Neural progenitor cell (in vitro differentiated cells): ENCODE results near the gene UNC5CL. TPM values are rescaled to one million over a fixed set of nuclear protein-coding genes. Genes with fewer than 3 reads are reported as not detected.

ENCODE experiments used
- DNase-seq: peaks from one replicate; pipeline ENCODE4 v3.0.0-alpha.2; 2016; ENCODE audit warnings: low spot score
- H2AFZ ChIP-seq: fragments of 200-600 bp; sonication (generic); replicated peaks from 2 replicates; pipeline ENCODE4 v1.6.1; 2016; ENCODE audit warnings: antibody characterized with exemption
- H3F3A ChIP-seq: fragments of 200-600 bp; sonication (generic); 2 replicates; pipeline ENCODE4 v1.6.1; 2016; ENCODE audit warnings: antibody characterized with exemption, low read depth
- H3K27ac ChIP-seq: fragments of 200-600 bp; sonication (generic); 2 replicates; pipeline ENCODE4 v1.5.1; 2016; ENCODE audit warnings: mild to moderate bottlenecking
- H3K27me3 ChIP-seq: fragments of 200-600 bp; sonication (generic); 2 replicates; pipeline ENCODE4 v1.6.1; 2016; ENCODE audit warnings: mild to moderate bottlenecking, moderate library complexity
- H3K36me3 ChIP-seq: fragments of 200-600 bp; sonication (generic); 2 replicates; pipeline ENCODE4 v1.5.1; 2016
- H3K4me1 ChIP-seq: fragments of 200-600 bp; sonication (generic); 2 replicates; pipeline ENCODE4 v1.6.1; 2016; ENCODE audit warnings: mixed run types
- H3K4me2 ChIP-seq: fragments of 200-600 bp; sonication (generic); 2 replicates; pipeline ENCODE4 v1.6.1; 2016
- H3K4me3 ChIP-seq: fragments of 200-600 bp; sonication (generic); 2 replicates; pipeline ENCODE4 v1.5.1; 2016
- H3K79me2 ChIP-seq: fragments of 200-600 bp; sonication (generic); 2 replicates; pipeline ENCODE4 v1.6.1; 2016; ENCODE audit warnings: low read depth
- H3K9ac ChIP-seq: fragments of 200-600 bp; sonication (generic); 2 replicates; pipeline ENCODE4 v1.6.1; 2016
- H3K9me3 ChIP-seq: fragments of 200-600 bp; sonication (generic); 2 replicates; pipeline ENCODE4 v1.5.1; 2016; ENCODE audit warnings: low read depth
- H4K20me1 ChIP-seq: fragments of 200-600 bp; sonication (generic); 2 replicates; pipeline ENCODE4 v1.6.1; 2016; ENCODE audit warnings: low read depth
- H3K27ac Mint-ChIP-seq: 3 replicates; pipeline ENCODE4 v1.8.0; 2021; ENCODE audit warnings: mixed read lengths
- H3K27me3 Mint-ChIP-seq: 2 replicates; pipeline ENCODE4 v1.8.0; 2022; ENCODE audit warnings: low read depth, mild to moderate bottlenecking, inconsistent platforms, moderate library complexity, mixed read lengths; ENCODE audit not compliant: insufficient read depth
- H3K36me3 Mint-ChIP-seq: 3 replicates; pipeline ENCODE4 v1.8.0; 2021; ENCODE audit warnings: mixed read lengths
- H3K4me1 Mint-ChIP-seq: 3 replicates; pipeline ENCODE4 v1.8.0; 2021; ENCODE audit warnings: mixed read lengths
- H3K4me3 Mint-ChIP-seq: 3 replicates; pipeline ENCODE4 v1.8.0; 2021; ENCODE audit warnings: mild to moderate bottlenecking, moderate library complexity, mixed read lengths
- H3K9me3 Mint-ChIP-seq: 3 replicates; pipeline ENCODE4 v1.8.0; 2020; ENCODE audit warnings: mixed read lengths
- EZH2 ChIP-seq: fragments of 200-600 bp; sonication (generic); IDR thresholded peaks from 2 replicates; pipeline ENCODE4 v1.6.1; 2017; ENCODE audit warnings: antibody characterized with exemption, mild to moderate bottlenecking, moderate library complexity
- EZH2phosphoT487 ChIP-seq: fragments of 200-600 bp; sonication (generic); IDR thresholded peaks from 2 replicates; pipeline ENCODE4 v1.6.1; 2017; ENCODE audit warnings: antibody characterized with exemption
- total RNA-seq: library from RNA; depleted of rRNA; stranded (reverse); fragments of >200 nt; gene quantifications from 2 replicates; pipeline ENCODE4 v1.2.3, GENCODE V29; 2015; ENCODE audit warnings: low replicate concordance
- TF ChIP-seq, protein P1 (sequence below): fragments of 200-600 bp; sonication (generic); IDR thresholded peaks from 2 replicates; pipeline ENCODE4 v1.5.1; 2017; ENCODE audit warnings: antibody characterized with exemption, mild to moderate bottlenecking

The UNC5CL gene
- total RNA-seq, 1 donor from 2014 or later, result 2.2 TPM

DNA sequence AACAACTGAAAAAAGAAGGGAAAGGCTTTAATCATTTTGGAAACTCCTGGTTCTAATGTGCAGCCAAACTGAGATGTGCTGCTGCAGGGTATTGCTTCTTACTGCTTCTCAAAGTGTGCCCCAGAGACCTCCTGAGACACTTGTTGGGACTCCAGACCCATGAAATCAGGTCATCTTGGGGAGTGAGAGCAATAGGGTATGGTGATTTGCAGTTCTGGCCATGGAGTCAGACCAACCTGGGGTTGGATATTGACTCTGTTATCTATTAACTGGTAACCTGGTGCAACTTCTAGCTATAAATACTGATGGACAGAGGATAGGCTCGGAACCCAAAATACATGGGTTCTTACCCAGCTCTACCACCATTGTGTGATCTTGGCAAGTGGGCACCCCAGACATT is 7.1 kb upstream of the UNC5CL start:
- no peak for DNase-seq
- Mint-ChIP-seq H3K36me3 (no peaks in the 10 kb centered on the region), H3K27me3 (peaks cover 5% of the 10 kb centered on the region), H3K4me3 (no peak overlapping the region), H3K9me3 (no peaks in the 10 kb centered on the region), H3K27ac (no peak overlapping the region), H3K4me1 (peaks cover 8% of the 10 kb centered on the region)
- TF ChIP-seq EZH2phosphoT487, result no peak
- Histone ChIP-seq H3K9ac (no peak overlapping the region), H3K4me3 (no peak overlapping the region), H3K4me2 (no peak overlapping the region), H2AFZ (no peak overlapping the region), H4K20me1 (no peaks in the 10 kb centered on the region), H3K27me3 (no peaks in the 10 kb centered on the region), H3K79me2 (no peaks in the 10 kb centered on the region), H3K27ac (no peak overlapping the region), H3K9me3 (no peaks in the 10 kb centered on the region), H3K36me3 (no peaks in the 10 kb centered on the region), H3K4me1 (peaks cover 7% of the 10 kb centered on the region), H3F3A (no peaks in the 10 kb centered on the region)

- Histone ChIP-seq H3K36me3 (no peaks in the 10 kb centered on the region), H3K4me3 (no peak overlapping the region), H3K27ac (no peak overlapping the region), H3F3A (no peaks in the 10 kb centered on the region), H3K27me3 (no peaks in the 10 kb centered on the region), H3K9ac (no peak overlapping the region), H3K79me2 (no peaks in the 10 kb centered on the region), H3K9me3 (no peaks in the 10 kb centered on the region), H4K20me1 (no peaks in the 10 kb centered on the region), H2AFZ (no peak overlapping the region), H3K4me2 (no peak overlapping the region), H3K4me1 (peaks cover 7% of the 10 kb centered on the region)
- no peaks in the 10 kb centered on the region for H3K36me3 Mint-ChIP-seq
- no peak overlapping the region for H3K4me3 Mint-ChIP-seq
- TF ChIP-seq EZH2, result no peak
- TF ChIP-seq EZH2phosphoT487, result no peak
- TF ChIP-seq, protein P1, sequence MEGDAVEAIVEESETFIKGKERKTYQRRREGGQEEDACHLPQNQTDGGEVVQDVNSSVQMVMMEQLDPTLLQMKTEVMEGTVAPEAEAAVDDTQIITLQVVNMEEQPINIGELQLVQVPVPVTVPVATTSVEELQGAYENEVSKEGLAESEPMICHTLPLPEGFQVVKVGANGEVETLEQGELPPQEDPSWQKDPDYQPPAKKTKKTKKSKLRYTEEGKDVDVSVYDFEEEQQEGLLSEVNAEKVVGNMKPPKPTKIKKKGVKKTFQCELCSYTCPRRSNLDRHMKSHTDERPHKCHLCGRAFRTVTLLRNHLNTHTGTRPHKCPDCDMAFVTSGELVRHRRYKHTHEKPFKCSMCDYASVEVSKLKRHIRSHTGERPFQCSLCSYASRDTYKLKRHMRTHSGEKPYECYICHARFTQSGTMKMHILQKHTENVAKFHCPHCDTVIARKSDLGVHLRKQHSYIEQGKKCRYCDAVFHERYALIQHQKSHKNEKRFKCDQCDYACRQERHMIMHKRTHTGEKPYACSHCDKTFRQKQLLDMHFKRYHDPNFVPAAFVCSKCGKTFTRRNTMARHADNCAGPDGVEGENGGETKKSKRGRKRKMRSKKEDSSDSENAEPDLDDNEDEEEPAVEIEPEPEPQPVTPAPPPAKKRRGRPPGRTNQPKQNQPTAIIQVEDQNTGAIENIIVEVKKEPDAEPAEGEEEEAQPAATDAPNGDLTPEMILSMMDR, result no peak
- H3K4me1 Mint-ChIP-seq, result peaks cover 8% of the 10 kb centered on the region
- H3K27me3 Mint-ChIP-seq, result peaks cover 5% of the 10 kb centered on the region
- H3K27ac Mint-ChIP-seq, result no peak overlapping the region
- no peak for DNase-seq
- H3K9me3 Mint-ChIP-seq, result no peaks in the 10 kb centered on the region
These were observed 6.6 kb upstream of the UNC5CL start for GRCh38 chr6:41045664-41046063.

DNA sequence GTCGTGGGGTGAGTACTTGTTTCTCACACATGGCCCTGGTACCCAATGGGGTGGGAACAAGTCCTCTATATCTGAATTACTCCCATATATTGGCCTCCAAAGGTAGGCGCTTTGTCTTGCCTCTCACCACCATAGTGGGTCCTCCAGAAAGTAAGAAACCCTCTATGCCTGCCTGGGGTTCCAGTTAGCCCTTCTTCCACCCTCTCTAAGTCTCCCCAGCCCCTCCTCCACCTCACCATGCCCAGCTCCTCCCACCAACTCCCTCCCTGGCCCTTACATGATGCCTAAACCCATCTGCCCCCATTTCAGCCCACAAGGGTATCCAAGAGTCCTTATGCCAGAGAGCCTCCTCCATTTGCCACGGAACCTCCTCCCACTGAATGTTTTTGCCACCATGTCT is 4.1 kb upstream of the UNC5CL start:
- H3K4me2 ChIP-seq, result no peak overlapping the region
- Mint-ChIP-seq H3K36me3 (no peaks in the 10 kb centered on the region), H3K9me3 (no peaks in the 10 kb centered on the region), H3K27me3 (peaks cover 7% of the 10 kb centered on the region), H3K27ac (no peak overlapping the region), H3K4me1 (no peaks in the 10 kb centered on the region), H3K4me3 (no peak overlapping the region)
- no peaks in the 10 kb centered on the region for H3K79me2 ChIP-seq
- no peaks in the 10 kb centered on the region for H3K36me3 ChIP-seq
- H3K27me3 ChIP-seq, result no peaks in the 10 kb centered on the region
- no peaks in the 10 kb centered on the region for H3K9me3 ChIP-seq
- H3K4me1 ChIP-seq, result no peaks in the 10 kb centered on the region
- H3K9ac ChIP-seq, result no peak overlapping the region
- no peaks in the 10 kb centered on the region for H3F3A ChIP-seq
- no peak overlapping the region for H3K4me3 ChIP-seq
- H4K20me1 ChIP-seq, result no peaks in the 10 kb centered on the region
- no peak overlapping the region for H2AFZ ChIP-seq
- no peak for DNase-seq
- no peak overlapping the region for H3K27ac ChIP-seq
- no peak for TF ChIP-seq EZH2phosphoT487
- no peak for TF ChIP-seq EZH2

- Histone ChIP-seq H3K4me1 (no peaks in the 10 kb centered on the region), H3K4me3 (no peak within 1 kb of the TSS), H3K79me2 (no peaks in the 10 kb centered on the region), H3K36me3 (no peaks in the 10 kb centered on the region), H3F3A (no peaks in the 10 kb centered on the region), H3K4me2 (no peak within 1 kb of the TSS), H2AFZ (no peak within 1 kb of the TSS), H3K9ac (no peak within 1 kb of the TSS), H3K27ac (no peak within 1 kb of the TSS), H3K9me3 (no peaks in the 10 kb centered on the region), H3K27me3 (no peaks in the 10 kb centered on the region), H4K20me1 (no peaks in the 10 kb centered on the region)
- Mint-ChIP-seq H3K27ac (no peak within 1 kb of the TSS), H3K27me3 (peaks cover 7% of the 10 kb centered on the region), H3K4me3 (no peak within 1 kb of the TSS), H3K9me3 (no peaks in the 10 kb centered on the region), H3K36me3 (no peaks in the 10 kb centered on the region), H3K4me1 (peaks cover under 1% of the 10 kb centered on the region)
- TF ChIP-seq, protein P1, result no peak
- TF ChIP-seq EZH2phosphoT487, result no peak
- TF ChIP-seq EZH2, result no peak
- no peak for DNase-seq
These were observed 3.4 kb upstream of the UNC5CL start, which contains the start of gene TSPO2 for GRCh38 chr6:41042226-41043055. Gene TSPO2 (plus strand): TSS chr6:41042467. CDS start chr6:41042986, 519 bp downstream.
